Measurements from ENCODE around the gene ATP5MG. TPM values are rescaled to one million over a fixed set of nuclear protein-coding genes. Genes with fewer than 3 reads are reported as not detected.

ATP5MG gene
- total RNA-seq, 1 experiment from 2014 or later: 248 TPM

DNA sequence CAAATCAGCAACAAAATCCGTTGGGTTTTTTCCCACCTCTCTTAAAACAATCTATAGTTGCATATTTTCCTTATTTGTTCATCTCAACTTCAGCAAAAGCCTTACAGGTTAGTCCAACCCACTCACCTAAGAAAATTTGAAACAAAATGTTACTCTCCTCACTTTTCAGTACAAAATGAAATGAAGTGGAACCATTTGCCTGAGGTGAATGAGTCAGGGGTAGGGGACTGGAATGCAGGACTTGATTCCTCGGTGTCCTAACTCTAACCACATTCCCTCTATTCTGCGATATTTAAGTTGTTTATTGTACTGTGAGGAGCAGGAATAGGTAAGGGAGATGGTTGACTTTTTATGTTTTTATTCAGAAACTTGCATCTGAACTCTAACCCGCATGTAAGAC is 16.4 kb downstream of the ATP5MG start:
- peaks cover 32% of the 10 kb centered on the region for H3K4me1 ChIP-seq (replicated peaks; ENCODE audit: insufficient read depth)
- peak overlapping the region; percentile 13 for H3K27ac ChIP-seq
- DNase-seq: peak in 1 of 2 experiments; percentile 81
- no peak overlapping the region for H3K4me3 ChIP-seq
- peaks cover 38% of the 10 kb centered on the region for H3F3A ChIP-seq (ENCODE audit: insufficient read depth, low read depth)
- no peak overlapping the region for H2AFZ ChIP-seq
- peak overlapping the region; percentile 13; the same call in 1 of the 2 replicates for H3K4me2 ChIP-seq
- no peaks in the 10 kb centered on the region for H3K79me2 ChIP-seq (ENCODE audit: low read depth)
- H4K20me1 ChIP-seq (ENCODE audit: insufficient read depth): no peaks in the 10 kb centered on the region
- BruUV-seq (replicated peaks): no TSS peak
- ChIA-PET CTCF (interaction anchor here (1.2 kb wide), 1 partner anchor 141 kb away, joined by 8 read pairs; no protein-coding TSS in a partner anchor), POLR2A (ENCODE audit: unreplicated experiment) (no interaction called here)
- H3K36me3 ChIP-seq (ENCODE audit: low read depth): no peaks in the 10 kb centered on the region
- TF ChIP-seq EZH2 (IDR thresholded peaks at IDR 0.05; ENCODE audit: low read depth): no peak
- no peak for TF ChIP-seq CTCF (conservative IDR thresholded peaks at IDR 0.05)
- intact Hi-C loops (cut with micrococcal nuclease; ENCODE audit: unreplicated experiment): no loop called here
- no peaks in the 10 kb centered on the region for H3K9me3 ChIP-seq (ENCODE audit: insufficient read depth, low read depth)
- no peaks in the 10 kb centered on the region for H3K9me2 ChIP-seq (ENCODE audit: insufficient read depth)
- no peaks in the 10 kb centered on the region for H3K27me3 ChIP-seq (ENCODE audit: insufficient read depth, low read depth)

DNA sequence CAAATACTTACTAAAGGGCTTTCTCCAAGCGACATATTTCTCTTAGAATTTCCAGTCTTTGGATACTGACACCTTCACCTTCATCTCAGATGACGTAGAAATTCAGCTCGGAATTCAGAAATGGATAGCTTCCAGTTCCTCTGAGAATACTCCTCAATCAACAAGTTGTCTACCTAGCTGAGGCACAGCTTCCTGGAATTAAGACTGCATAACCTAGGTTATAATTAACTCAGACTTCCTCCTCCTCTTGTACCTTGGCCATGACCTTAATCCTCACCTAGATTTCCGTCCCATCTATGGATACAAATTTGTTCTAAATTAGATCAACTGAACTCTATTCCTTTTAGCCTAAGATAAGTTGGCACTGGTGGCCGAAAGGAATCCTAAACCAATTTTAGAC is 17.4 kb downstream of the ATP5MG start:
- BruUV-seq (replicated peaks): no TSS peak
- DNase-seq: no peak
- no peaks in the 10 kb centered on the region for H3K27me3 ChIP-seq (ENCODE audit: insufficient read depth, low read depth)
- POLR2A ChIA-PET (ENCODE audit: unreplicated experiment): no interaction called here
- H3K9me2 ChIP-seq (ENCODE audit: insufficient read depth): no peaks in the 10 kb centered on the region
- no peaks in the 10 kb centered on the region for H4K20me1 ChIP-seq (ENCODE audit: insufficient read depth)
- intact Hi-C loops (cut with micrococcal nuclease; ENCODE audit: unreplicated experiment): no loop called here
- H3K36me3 ChIP-seq (ENCODE audit: low read depth): no peaks in the 10 kb centered on the region
- H3K9me3 ChIP-seq (ENCODE audit: insufficient read depth, low read depth): no peaks in the 10 kb centered on the region
- H3F3A ChIP-seq (ENCODE audit: insufficient read depth, low read depth): peaks cover 41% of the 10 kb centered on the region
- no peak overlapping the region for H3K27ac ChIP-seq
- peaks cover 37% of the 10 kb centered on the region for H3K4me1 ChIP-seq (replicated peaks; ENCODE audit: insufficient read depth)
- H3K4me2 ChIP-seq: no peak overlapping the region
- no peak overlapping the region for H2AFZ ChIP-seq
- TF ChIP-seq EZH2 (IDR thresholded peaks at IDR 0.05; ENCODE audit: low read depth) (no peak), CTCF (conservative IDR thresholded peaks at IDR 0.05) (no peak)
- CTCF ChIA-PET: no interaction called here
- H3K79me2 ChIP-seq (ENCODE audit: low read depth): no peaks in the 10 kb centered on the region
- H3K4me3 ChIP-seq: no peak overlapping the region

- no peak for TF ChIP-seq CTCF (conservative IDR thresholded peaks at IDR 0.05)
- TF ChIP-seq EZH2 (IDR thresholded peaks at IDR 0.05; ENCODE audit: low read depth): no peak
- Histone ChIP-seq H3K27ac (no peak overlapping the region), H3F3A (ENCODE audit: insufficient read depth, low read depth) (peaks cover 28% of the 10 kb centered on the region), H3K4me2 (no peak overlapping the region), H3K36me3 (ENCODE audit: low read depth) (no peaks in the 10 kb centered on the region), H3K9me3 (ENCODE audit: insufficient read depth, low read depth) (no peaks in the 10 kb centered on the region), H3K9me2 (ENCODE audit: insufficient read depth) (no peaks in the 10 kb centered on the region), H4K20me1 (ENCODE audit: insufficient read depth) (no peaks in the 10 kb centered on the region), H3K79me2 (ENCODE audit: low read depth) (no peaks in the 10 kb centered on the region), H3K4me1 (replicated peaks; ENCODE audit: insufficient read depth) (peaks cover 25% of the 10 kb centered on the region), H2AFZ (no peak overlapping the region), H3K4me3 (no peak overlapping the region), H3K27me3 (ENCODE audit: insufficient read depth, low read depth) (no peaks in the 10 kb centered on the region)
- POLR2A ChIA-PET (ENCODE audit: unreplicated experiment): no interaction called here
- CTCF ChIA-PET: interaction anchor here (1.0 kb wide), 1 partner anchor 88 kb away, joined by 13 read pairs; no protein-coding TSS in a partner anchor
- no TSS peak for BruUV-seq (replicated peaks)
- intact Hi-C loops (cut with micrococcal nuclease; ENCODE audit: unreplicated experiment): no loop called here
- no peak for DNase-seq
Measured at GRCh38 chr11:118427707-118428106, 26.3 kb downstream of the ATP5MG start.

All from PC-9 (cell line).